GM18526 (cell line): ENCODE measurements around the gene LMF2.

Experiments
- POLR2A ChIP-seq: IDR thresholded peaks from 3 replicates; pipeline ENCODE4 v1.6.1; 2011; ENCODE audit not compliant: insufficient read length; ENCODE audit errors: extremely low read depth

The LMF2 gene

GRCh38 chr22:50502096-50502495 is 5.4 kb downstream of the LMF2 start:
- TF ChIP-seq POLR2A, result no peak

GRCh38 chr22:50500452-50500851 is 7.0 kb downstream of the LMF2 start:
- no peak for TF ChIP-seq POLR2A

- TF ChIP-seq POLR2A, result no peak
Measured at GRCh38 chr22:50498322-50498890, 9.1 kb downstream of the LMF2 start.

- TF ChIP-seq POLR2A, result no peak
Measured at GRCh38 chr22:50497093-50497492, 10.4 kb downstream of the LMF2 start.

- no peak for TF ChIP-seq POLR2A
Measured at GRCh38 chr22:50490531-50491308, 16.8 kb downstream of the LMF2 start.

GRCh38 chr22:50489363-50490243 is 17.9 kb downstream of the LMF2 start:
- no peak for TF ChIP-seq POLR2A

GRCh38 chr22:50488886-50489285 is 18.6 kb downstream of the LMF2 start:
- no peak for TF ChIP-seq POLR2A

GRCh38 chr22:50488006-50488677 is 19.4 kb downstream of the LMF2 start:
- TF ChIP-seq POLR2A, result no peak

GRCh38 chr22:50487290-50488005 is 20.1 kb downstream of the LMF2 start:
- no peak for TF ChIP-seq POLR2A

GRCh38 chr22:50486561-50487289 is 20.8 kb downstream of the LMF2 start, which contains the start of gene MIOX:
TSS of gene MIOX (plus strand) at chr22:50486859. CDS start at chr22:50486898, 39 bp downstream.
- no peak for TF ChIP-seq POLR2A

- no peak for TF ChIP-seq POLR2A
Measured at GRCh38 chr22:50485221-50486131, 22.0 kb downstream of the LMF2 start.

- no peak for TF ChIP-seq POLR2A
Measured at GRCh38 chr22:50483977-50484853, 23.3 kb downstream of the LMF2 start.
